ENCODE data around the gene TTLL11.

- no peak for TF ChIP-seq EZH2 (IDR thresholded peaks at IDR 0.05; ENCODE audit: insufficient read depth, poor library complexity, severe bottlenecking)
- TF ChIP-seq EZH2phosphoT487 (IDR thresholded peaks at IDR 0.05; ENCODE audit: insufficient read depth, low read depth) = no peak
Measured at GRCh38 chr9:121924700-121925099, 168.4 kb downstream of the TTLL11 start.
